Vagina (tissue), 2 donors: Measurements from ENCODE around the gene ADAMTSL1. TPM values are rescaled to one million over a fixed set of nuclear protein-coding genes. Genes with fewer than 3 reads are reported as not detected.

Source experiments
- DNase-seq, 2 donors: peaks; one replicate each; pipeline ENCODE4 v3.0.0-alpha.2; 2017; ENCODE audit errors: extremely low spot score in 2 of 2
- H3K27ac ChIP-seq: fragments of 200-600 bp; sonication (generic); one replicate; pipeline ENCODE4 v1.5.1; 2019
- H3K27me3 ChIP-seq: fragments of 200-600 bp; sonication (generic); one replicate; pipeline ENCODE4 v1.5.1; 2019
- H3K36me3 ChIP-seq, 2 donors: fragments of 200-600 bp; sonication (generic); one replicate each; pipeline ENCODE4 v1.5.1; 2017 to 2019
- H3K4me1 ChIP-seq: fragments of 200-600 bp; sonication (generic); one replicate; pipeline ENCODE4 v1.5.1; 2019
- H3K4me3 ChIP-seq, 2 donors: fragments of 200-600 bp; sonication (generic); 1 replicate in 1 of 2; 2 replicates in 1 of 2; pipeline ENCODE4 v1.5.1; 2016 to 2019
- H3K9me3 ChIP-seq: fragments of 200-600 bp; sonication (generic); one replicate; pipeline ENCODE4 v1.5.1; 2019
- CTCF ChIP-seq, 3 experiments: fragments of 450-650 bp in 2 of 3; fragments of 200-600 bp in 1 of 3; sonication (generic) in 1 of 3; IDR thresholded peaks; one replicate each; pipeline ENCODE4 v1.5.1; 2017 to 2019; ENCODE audit warnings: antibody characterized with exemption in 3 of 3, mild to moderate bottlenecking in 2 of 3, moderate library complexity in 2 of 3
- POLR2A ChIP-seq, 2 donors: fragments of 450-650 bp; IDR thresholded peaks; one replicate each; pipeline ENCODE4 v1.6.1; 2017; ENCODE audit warnings: antibody characterized with exemption in 2 of 2, mild to moderate bottlenecking in 2 of 2, moderate library complexity in 2 of 2
- POLR2AphosphoS5 ChIP-seq, 2 donors: sonication (generic); formaldehyde crosslinking; IDR thresholded peaks; one replicate each; pipeline ENCODE4 v1.9.0; 2017; ENCODE audit warnings: antibody characterized with exemption in 2 of 2, mild to moderate bottlenecking in 2 of 2, low read depth in 1 of 2; ENCODE audit not compliant: insufficient read depth in 1 of 2
- intact Hi-C: fragments of 100-400 bp; cut with DNase I; formaldehyde crosslinking; loops from one replicate; pipeline ENCODE4 v1.15.1; 2023
- total RNA-seq: library from RNA; depleted of rRNA; stranded (reverse); fragments of >200 nt; gene quantifications from one replicate; pipeline ENCODE4 v1.2.3, GENCODE V29; 2016

Gene ADAMTSL1
- total RNA-seq, 1 donor from 2014 or later = 8.1 TPM

- H3K4me3 ChIP-seq = no peak overlapping the region
- peaks cover 20% of the 10 kb centered on the region for H3K4me1 ChIP-seq
- H3K27ac ChIP-seq = no peak overlapping the region
Observed at GRCh38 chr9:18703151-18703900, 229.4 kb downstream of the ADAMTSL1 start.

GRCh38 chr9:18703901-18704379, 230.0 kb downstream of the ADAMTSL1 start:
- TF ChIP-seq POLR2AphosphoS5 (IDR thresholded peaks at IDR 0.05; ENCODE audit: insufficient read depth in 1 of 2, low read depth in 1 of 2) = no peak
- DNase-seq = no peak
- peaks cover 22% of the 10 kb centered on the region for H3K4me1 ChIP-seq
- intact Hi-C loops = loop anchor here (10.0 kb wide), 1 partner anchor 61 kb away; no protein-coding TSS in a partner anchor
- no peak overlapping the region for H3K27ac ChIP-seq
- no peaks in the 10 kb centered on the region for H3K36me3 ChIP-seq
- no peaks in the 10 kb centered on the region for H3K27me3 ChIP-seq
- H3K4me3 ChIP-seq = no peak overlapping the region
- no peaks in the 10 kb centered on the region for H3K9me3 ChIP-seq

More at GRCh38 chr9:18703151-18703900, 229.4 kb downstream of the ADAMTSL1 start:
- TF ChIP-seq POLR2A (IDR thresholded peaks at IDR 0.05) (no peak), POLR2AphosphoS5 (IDR thresholded peaks at IDR 0.05; ENCODE audit: insufficient read depth in 1 of 2, low read depth in 1 of 2) (no peak), CTCF (IDR thresholded peaks at IDR 0.05) (no peak)
- H3K36me3 ChIP-seq = no peaks in the 10 kb centered on the region
- no peak for DNase-seq
- no peaks in the 10 kb centered on the region for H3K27me3 ChIP-seq
- intact Hi-C loops = loop anchor here (10.0 kb wide), 1 partner anchor 61 kb away; no protein-coding TSS in a partner anchor
- no peaks in the 10 kb centered on the region for H3K9me3 ChIP-seq

- no peak for DNase-seq
- TF ChIP-seq POLR2AphosphoS5 (IDR thresholded peaks at IDR 0.05; ENCODE audit: insufficient read depth in 1 of 2, low read depth in 1 of 2) (no peak), POLR2A (IDR thresholded peaks at IDR 0.05) (no peak), CTCF (IDR thresholded peaks at IDR 0.05) (no peak)
- Histone ChIP-seq H3K36me3 (no peaks in the 10 kb centered on the region), H3K4me3 (no peak overlapping the region), H3K9me3 (no peaks in the 10 kb centered on the region), H3K27me3 (no peaks in the 10 kb centered on the region), H3K4me1 (peaks cover 22% of the 10 kb centered on the region), H3K27ac (no peak overlapping the region)
- intact Hi-C loops = loop anchor here (10.0 kb wide), 1 partner anchor 59 kb away; no protein-coding TSS in a partner anchor
Observed at GRCh38 chr9:18705796-18706392, 231.9 kb downstream of the ADAMTSL1 start.

- peaks cover 22% of the 10 kb centered on the region for H3K4me1 ChIP-seq
- H3K9me3 ChIP-seq = no peaks in the 10 kb centered on the region
- no peak overlapping the region for H3K27ac ChIP-seq
- intact Hi-C loops = loop anchor here (10.0 kb wide), 1 partner anchor 58 kb away; no protein-coding TSS in a partner anchor
- no peaks in the 10 kb centered on the region for H3K27me3 ChIP-seq
- H3K36me3 ChIP-seq = no peaks in the 10 kb centered on the region
- TF ChIP-seq CTCF (IDR thresholded peaks at IDR 0.05) (no peak), POLR2A (IDR thresholded peaks at IDR 0.05) (no peak), POLR2AphosphoS5 (IDR thresholded peaks at IDR 0.05; ENCODE audit: insufficient read depth in 1 of 2, low read depth in 1 of 2) (no peak)
- DNase-seq = no peak
- no peak overlapping the region for H3K4me3 ChIP-seq
Observed at GRCh38 chr9:18706648-18707047, 232.7 kb downstream of the ADAMTSL1 start.

- TF ChIP-seq POLR2A (IDR thresholded peaks at IDR 0.05) (no peak), POLR2AphosphoS5 (IDR thresholded peaks at IDR 0.05; ENCODE audit: insufficient read depth in 1 of 2, low read depth in 1 of 2) (no peak)
- DNase-seq = no peak
- Histone ChIP-seq H3K4me1 (peaks cover 22% of the 10 kb centered on the region), H3K4me3 (no peak overlapping the region), H3K36me3 (no peaks in the 10 kb centered on the region), H3K9me3 (no peaks in the 10 kb centered on the region), H3K27ac (no peak overlapping the region), H3K27me3 (no peaks in the 10 kb centered on the region)
- intact Hi-C loops = loop anchor here (10.0 kb wide), 1 partner anchor 58 kb away; no protein-coding TSS in a partner anchor
Observed at GRCh38 chr9:18707061-18707461, 233.1 kb downstream of the ADAMTSL1 start.
